Liver (tissue), 9 donors: ENCODE measurements around the gene KCNIP4. TPM values are rescaled to one million over a fixed set of nuclear protein-coding genes. Genes with fewer than 3 reads are reported as not detected.

Source experiments
- DNase-seq: peaks from one replicate; pipeline ENCODE4 v3.0.0-alpha.2; 2017; ENCODE audit warnings: low spot score
- H3K27ac ChIP-seq, 2 donors: one replicate each; pipeline ENCODE4 v1.7.0; 2013; ENCODE audit warnings: inconsistent platforms in 2 of 2, low read length in 2 of 2, control low read depth in 1 of 2, low read depth in 1 of 2, mild to moderate bottlenecking in 1 of 2
- H3K27me3 ChIP-seq, 4 donors: one replicate each; pipeline versions ENCODE4 v1.6.1 to v1.7.0; 2013; ENCODE audit warnings: low read length in 3 of 4, inconsistent platforms in 1 of 4, mild to moderate bottlenecking in 1 of 4, moderate library complexity in 1 of 4; ENCODE audit not compliant: control insufficient read depth in 4 of 4, insufficient read depth in 4 of 4
- H3K36me3 ChIP-seq, 4 donors: one replicate each; pipeline versions ENCODE4 v1.6.1 to v1.7.0; 2013; ENCODE audit warnings: low read length in 3 of 4, mild to moderate bottlenecking in 3 of 4, low read depth in 1 of 4, moderate library complexity in 1 of 4; ENCODE audit not compliant: control insufficient read depth in 4 of 4, insufficient read depth in 3 of 4
- H3K4me1 ChIP-seq, 4 donors: one replicate each; pipeline versions ENCODE4 v1.6.1 to v1.7.0; 2013; ENCODE audit warnings: low read length in 3 of 4, mild to moderate bottlenecking in 3 of 4, moderate library complexity in 1 of 4; ENCODE audit not compliant: control insufficient read depth in 4 of 4, insufficient read depth in 4 of 4
- H3K4me3 ChIP-seq, 3 donors: one replicate each; pipeline versions ENCODE4 v1.6.1 to v1.7.0; 2013; ENCODE audit warnings: low read length in 3 of 3, control low read depth in 1 of 3, low read depth in 1 of 3, mild to moderate bottlenecking in 1 of 3
- H3K9ac ChIP-seq, 2 donors: one replicate each; pipeline ENCODE4 v1.7.0; 2013; ENCODE audit warnings: low read length in 2 of 2, mild to moderate bottlenecking in 2 of 2, moderate library complexity in 2 of 2, control low read depth in 1 of 2, low read depth in 1 of 2
- H3K9me3 ChIP-seq, 4 donors: one replicate each; pipeline versions ENCODE4 v1.6.1 to v1.7.0; 2013; ENCODE audit warnings: low read length in 3 of 4; ENCODE audit not compliant: control insufficient read depth in 4 of 4
- CTCF ChIP-seq: fragments of 150-350 bp; IDR thresholded peaks from 2 replicates; pipeline ENCODE4 v1.5.1; 2017; ENCODE audit warnings: improper control_type of control experiment, low read depth, low read length; ENCODE audit not compliant: missing input control
- EGR1 ChIP-seq, 2 donors: IDR thresholded peaks; 2 replicates each; pipeline ENCODE4 v1.6.1; 2016 to 2018; ENCODE audit warnings: antibody characterized with exemption in 2 of 2, low read depth in 2 of 2
- FOXA1 ChIP-seq: IDR thresholded peaks from 2 replicates; pipeline ENCODE4 v1.6.1; 2016; ENCODE audit warnings: antibody characterized with exemption
- FOXA2 ChIP-seq: IDR thresholded peaks from 2 replicates; pipeline ENCODE4 v1.6.1; 2016; ENCODE audit warnings: antibody characterized with exemption
- GABPA ChIP-seq, 2 donors: IDR thresholded peaks in 1 of 2; conservative IDR thresholded peaks in 1 of 2; 2 replicates each; pipeline ENCODE4 v1.6.1; 2016; ENCODE audit warnings: antibody characterized with exemption in 2 of 2, mild to moderate bottlenecking in 1 of 2, moderate library complexity in 1 of 2
- HNF4A ChIP-seq, 2 donors: conservative IDR thresholded peaks; 2 replicates each; pipeline ENCODE4 v1.6.1; 2016; ENCODE audit warnings: antibody characterized with exemption in 2 of 2, mild to moderate bottlenecking in 2 of 2
- HNF4G ChIP-seq: IDR thresholded peaks from 2 replicates; pipeline ENCODE4 v1.6.1; 2016; ENCODE audit warnings: antibody characterized with exemption
- MAX ChIP-seq: IDR thresholded peaks from 2 replicates; pipeline ENCODE4 v1.6.1; 2016; ENCODE audit warnings: antibody characterized with exemption
- RAD21 ChIP-seq, 2 donors: IDR thresholded peaks; 2 replicates each; pipeline ENCODE4 v1.6.1; 2016; ENCODE audit warnings: antibody characterized with exemption in 2 of 2, mild to moderate bottlenecking in 2 of 2
- REST ChIP-seq: IDR thresholded peaks from 2 replicates; pipeline ENCODE4 v1.6.1; 2016; ENCODE audit warnings: antibody characterized with exemption, mild to moderate bottlenecking
- RXRA ChIP-seq, 2 donors: IDR thresholded peaks; 2 replicates each; pipeline ENCODE4 v1.6.1; 2017 to 2018; ENCODE audit warnings: antibody characterized with exemption in 2 of 2, mild to moderate bottlenecking in 1 of 2
- SP1 ChIP-seq: IDR thresholded peaks from 2 replicates; pipeline ENCODE4 v1.6.1; 2018; ENCODE audit warnings: antibody characterized with exemption, mild to moderate bottlenecking
- TAF1 ChIP-seq: conservative IDR thresholded peaks from 2 replicates; pipeline ENCODE4 v1.6.1; 2016; ENCODE audit warnings: antibody characterized with exemption, mild to moderate bottlenecking
- YY1 ChIP-seq: IDR thresholded peaks from 2 replicates; pipeline ENCODE4 v1.6.1; 2016; ENCODE audit warnings: antibody characterized with exemption, mild to moderate bottlenecking
- ZBTB33 ChIP-seq: IDR thresholded peaks from 2 replicates; pipeline ENCODE4 v1.6.1; 2016; ENCODE audit warnings: antibody characterized with exemption
- WGBS: extraction: QIAGEN DNeasy Blood & Tissue Kit; methylation state at CpG from one replicate; pipeline ENCODE4 v1.1.7; 2013; 5-methylcytosine and 5-hydroxymethylcytosine counted together
- polyA plus RNA-seq, 2 donors: library from polyadenylated mRNA; stranded (reverse) in 1 of 2; unstranded in 1 of 2; fragments of 200-250 nt in 1 of 2; fragments of >200 nt in 1 of 2; fragmentation: Nextera tagmentation in 1 of 2; extraction: Ambion mirVana in 1 of 2; gene quantifications; one replicate each; pipeline versions ENCODE4 v1.2.1 to v1.2.3, GENCODE V29; 2013 to 2015
- total RNA-seq, 2 donors: library from RNA; depleted of rRNA; stranded (reverse); fragments of >200 nt; gene quantifications; one replicate each; pipeline ENCODE4 v1.2.3, GENCODE V29; 2014
- donor health status: healthy.
- donor health status: healthy.
- donor health status: healthy.
- donor health status: healthy.
- donor health status: healthy.

Gene KCNIP4
- total and polyA plus RNA-seq, 4 donors = 0.08 to 0.14 TPM; not detected in 2

GRCh38 chr4:20895988-20896387 lies 1052.6 kb downstream of the KCNIP4 start:
- no peak overlapping the region for H3K4me3 ChIP-seq
- TF ChIP-seq MAX (no peak), REST (no peak), FOXA2 (no peak), YY1 (no peak), EGR1 (IDR thresholded peaks at IDR 0.05; ENCODE audit: low read depth in 2 of 2) (no peak)
- H3K9me3 ChIP-seq = no peaks in the 10 kb centered on the region
- no peak for DNase-seq
- WGBS = 63% methylated on average over 2 of the region's 2 CpGs
- no peaks in the 10 kb centered on the region for H3K4me1 ChIP-seq
- H3K27me3 ChIP-seq = no peaks in the 10 kb centered on the region
- no peaks in the 10 kb centered on the region for H3K36me3 ChIP-seq
- H3K27ac ChIP-seq = no peak overlapping the region
- no peak overlapping the region for H3K9ac ChIP-seq

GRCh38 chr4:20895208-20895607 lies 1053.4 kb downstream of the KCNIP4 start:
- Histone ChIP-seq H3K36me3 (no peaks in the 10 kb centered on the region), H3K4me3 (no peak overlapping the region), H3K9me3 (no peaks in the 10 kb centered on the region), H3K4me1 (no peaks in the 10 kb centered on the region), H3K27me3 (no peaks in the 10 kb centered on the region), H3K27ac (no peak overlapping the region), H3K9ac (no peak overlapping the region)
- no peak for TF ChIP-seq GABPA (IDR thresholded peaks at IDR 0.05 in 1 of 2, conservative IDR thresholded peaks at IDR 0.05 in 1 of 2)
- TF ChIP-seq CTCF = no peak
- TF ChIP-seq TAF1 = no peak
- no peak for TF ChIP-seq MAX
- TF ChIP-seq SP1 = no peak
- TF ChIP-seq RAD21 (IDR thresholded peaks at IDR 0.05) = no peak
- no peak for TF ChIP-seq RXRA (IDR thresholded peaks at IDR 0.05)
- TF ChIP-seq ZBTB33 = no peak
- no peak for TF ChIP-seq FOXA1
- no peak for TF ChIP-seq REST
- no peak for TF ChIP-seq HNF4G
- TF ChIP-seq HNF4A (conservative IDR thresholded peaks at IDR 0.05) = no peak
- no peak for TF ChIP-seq FOXA2
- no peak for DNase-seq
